ENCODE data around the gene RTN4RL2.

Gene RTN4RL2

DNA sequence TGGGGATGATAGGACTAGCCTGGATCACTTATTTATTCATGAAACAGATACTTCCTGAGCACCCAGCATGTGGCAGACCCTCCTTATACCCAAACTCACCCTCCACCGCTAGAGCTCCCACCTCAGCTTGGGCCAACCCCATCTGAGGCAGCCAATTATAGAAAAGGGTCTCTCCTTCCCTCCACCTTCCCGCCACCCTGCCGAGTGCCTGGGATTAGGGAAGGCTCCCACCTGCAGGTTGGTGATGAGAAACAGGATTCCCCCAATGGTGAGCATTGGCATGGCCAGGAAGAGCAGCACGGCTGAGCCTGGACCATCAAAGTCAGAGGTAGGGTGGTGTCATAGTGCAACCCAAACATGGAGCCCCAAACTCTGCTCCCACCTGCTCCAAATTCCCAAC, 39.3 kb upstream of the RTN4RL2 start:
- no peak for DNase-seq (ENCODE audit: low read depth)
- H3K4me3 ChIP-seq (ENCODE audit: low read length), result no peak overlapping the region
- TF ChIP-seq, protein P1, sequence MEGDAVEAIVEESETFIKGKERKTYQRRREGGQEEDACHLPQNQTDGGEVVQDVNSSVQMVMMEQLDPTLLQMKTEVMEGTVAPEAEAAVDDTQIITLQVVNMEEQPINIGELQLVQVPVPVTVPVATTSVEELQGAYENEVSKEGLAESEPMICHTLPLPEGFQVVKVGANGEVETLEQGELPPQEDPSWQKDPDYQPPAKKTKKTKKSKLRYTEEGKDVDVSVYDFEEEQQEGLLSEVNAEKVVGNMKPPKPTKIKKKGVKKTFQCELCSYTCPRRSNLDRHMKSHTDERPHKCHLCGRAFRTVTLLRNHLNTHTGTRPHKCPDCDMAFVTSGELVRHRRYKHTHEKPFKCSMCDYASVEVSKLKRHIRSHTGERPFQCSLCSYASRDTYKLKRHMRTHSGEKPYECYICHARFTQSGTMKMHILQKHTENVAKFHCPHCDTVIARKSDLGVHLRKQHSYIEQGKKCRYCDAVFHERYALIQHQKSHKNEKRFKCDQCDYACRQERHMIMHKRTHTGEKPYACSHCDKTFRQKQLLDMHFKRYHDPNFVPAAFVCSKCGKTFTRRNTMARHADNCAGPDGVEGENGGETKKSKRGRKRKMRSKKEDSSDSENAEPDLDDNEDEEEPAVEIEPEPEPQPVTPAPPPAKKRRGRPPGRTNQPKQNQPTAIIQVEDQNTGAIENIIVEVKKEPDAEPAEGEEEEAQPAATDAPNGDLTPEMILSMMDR (conservative IDR thresholded peaks at IDR 0.05; ENCODE audit: low read length), result no peak

DNA sequence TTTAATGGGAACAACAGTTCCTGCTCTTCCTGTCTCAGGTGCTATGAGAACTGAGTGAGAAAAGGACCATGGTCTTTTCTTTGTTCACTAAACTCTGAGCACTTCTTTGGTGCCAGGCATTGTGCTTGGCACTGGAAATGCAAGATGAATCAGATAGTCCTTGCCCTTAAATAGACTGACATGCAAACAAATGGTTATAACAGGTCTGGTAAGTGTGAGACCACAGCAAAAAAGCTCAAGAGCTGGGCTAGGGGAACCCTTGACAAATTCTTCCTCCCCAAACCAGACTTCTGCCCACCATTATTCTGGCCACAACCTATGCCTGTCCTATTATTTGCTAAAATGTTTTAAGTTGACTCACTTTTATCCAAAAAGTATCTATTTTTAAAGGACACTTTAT, 38.5 kb upstream of the RTN4RL2 start:
- DNase-seq (ENCODE audit: low read depth), result no peak
- TF ChIP-seq, protein P1 (conservative IDR thresholded peaks at IDR 0.05; ENCODE audit: low read length), result no peak
- H3K4me3 ChIP-seq (ENCODE audit: low read length), result no peak overlapping the region

DNA sequence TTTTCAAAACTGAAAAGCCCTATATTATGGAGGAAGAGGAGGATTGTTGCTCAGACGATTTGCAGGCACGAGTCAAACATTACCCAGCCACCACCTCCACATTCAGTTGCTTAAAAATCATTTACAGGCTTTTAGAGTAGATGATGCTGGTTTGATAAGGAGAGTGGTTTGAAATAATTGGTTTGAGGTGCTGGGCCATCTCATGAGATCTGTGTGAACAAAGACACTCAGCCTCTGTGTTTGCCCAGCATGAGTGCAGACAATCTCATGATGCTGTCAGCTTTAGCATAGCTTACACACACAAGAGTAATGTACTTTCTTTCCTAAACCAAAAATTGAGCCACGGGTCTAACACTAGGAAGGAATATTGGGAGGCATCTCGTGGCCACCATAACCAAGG, 37.7 kb upstream of the RTN4RL2 start:
- DNase-seq (ENCODE audit: low read depth), result no peak
- H3K4me3 ChIP-seq (ENCODE audit: low read length), result no peak overlapping the region
- TF ChIP-seq, protein P1 (conservative IDR thresholded peaks at IDR 0.05; ENCODE audit: low read length), result no peak

DNA sequence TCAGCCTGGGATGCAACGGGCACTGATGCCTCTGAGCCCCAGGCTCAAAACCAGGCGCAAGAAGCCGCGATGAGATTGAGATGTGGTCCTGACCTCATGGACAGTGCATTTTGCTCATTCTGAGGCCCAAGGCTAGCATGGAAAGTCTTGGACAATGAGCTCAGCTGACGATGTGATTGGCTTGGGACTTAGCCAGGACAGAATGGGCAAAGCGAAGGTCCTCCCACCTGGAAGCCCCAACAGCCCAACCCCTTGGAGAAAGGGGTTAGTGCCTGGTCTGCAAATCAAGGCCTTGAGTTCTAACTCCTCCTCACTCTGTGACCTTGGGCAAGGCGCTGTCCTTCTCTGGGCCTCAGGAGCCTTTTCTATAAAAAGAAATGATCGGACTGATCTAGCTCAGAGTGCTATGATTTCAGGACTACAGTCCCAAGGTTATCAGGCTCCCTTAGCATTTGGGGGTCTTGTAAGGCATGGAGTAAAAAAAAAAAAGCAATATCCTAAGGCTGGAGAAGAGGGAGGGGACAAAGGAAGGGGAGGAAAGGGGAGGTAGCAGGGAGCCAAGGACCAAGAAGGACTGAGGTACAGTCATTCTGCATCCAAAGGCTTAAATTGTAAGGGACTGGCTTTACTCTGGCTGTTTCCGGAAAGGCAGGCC, 36.1 kb upstream of the RTN4RL2 start:
- TF ChIP-seq, protein P1 (conservative IDR thresholded peaks at IDR 0.05; ENCODE audit: low read length), result no peak
- DNase-seq (ENCODE audit: low read depth), result no peak
- H3K4me3 ChIP-seq (ENCODE audit: low read length), result no peak overlapping the region

DNA sequence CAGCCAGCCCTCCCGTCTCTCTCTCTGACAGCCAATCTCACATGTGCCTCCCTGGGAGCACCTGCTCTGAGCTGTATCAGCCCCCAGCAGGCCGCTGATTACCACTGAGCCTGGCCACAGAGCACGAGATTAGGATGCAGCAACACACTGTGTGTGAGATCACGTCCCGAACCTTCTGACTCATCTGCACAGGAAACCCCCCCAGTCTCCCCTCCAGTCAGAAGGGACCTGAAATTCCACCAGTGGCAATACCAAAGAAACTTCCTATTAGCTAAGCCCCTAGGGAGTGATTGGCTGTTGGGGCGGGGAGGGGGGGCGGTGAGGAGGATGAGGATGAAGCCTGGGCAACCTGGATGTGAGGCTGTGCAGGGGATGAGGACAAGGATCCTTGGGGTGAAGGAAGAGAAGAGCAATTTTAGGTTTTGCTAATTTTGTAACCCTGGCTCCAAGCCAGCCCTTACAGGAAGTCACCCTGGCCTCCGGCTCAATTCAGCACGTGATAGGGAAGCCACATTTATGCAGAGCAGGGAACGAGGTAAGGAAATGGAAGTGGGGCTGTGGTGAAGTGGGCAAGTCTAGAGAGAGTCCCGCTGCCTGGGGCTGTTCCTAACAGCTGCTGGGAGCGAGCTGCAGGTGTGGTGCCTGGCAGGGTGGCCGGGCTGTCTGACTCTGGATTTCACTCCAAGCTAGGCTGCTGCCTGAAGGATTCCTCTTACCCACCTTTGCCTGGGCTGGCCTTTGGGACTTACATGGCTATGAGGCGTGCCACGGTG, 35.4 kb upstream of the RTN4RL2 start:
- peak; percentile 85 for DNase-seq (ENCODE audit: low read depth)
- TF ChIP-seq, protein P1 (conservative IDR thresholded peaks at IDR 0.05; ENCODE audit: low read length), result no peak
- H3K4me3 ChIP-seq (ENCODE audit: low read length), result no peak overlapping the region

DNA sequence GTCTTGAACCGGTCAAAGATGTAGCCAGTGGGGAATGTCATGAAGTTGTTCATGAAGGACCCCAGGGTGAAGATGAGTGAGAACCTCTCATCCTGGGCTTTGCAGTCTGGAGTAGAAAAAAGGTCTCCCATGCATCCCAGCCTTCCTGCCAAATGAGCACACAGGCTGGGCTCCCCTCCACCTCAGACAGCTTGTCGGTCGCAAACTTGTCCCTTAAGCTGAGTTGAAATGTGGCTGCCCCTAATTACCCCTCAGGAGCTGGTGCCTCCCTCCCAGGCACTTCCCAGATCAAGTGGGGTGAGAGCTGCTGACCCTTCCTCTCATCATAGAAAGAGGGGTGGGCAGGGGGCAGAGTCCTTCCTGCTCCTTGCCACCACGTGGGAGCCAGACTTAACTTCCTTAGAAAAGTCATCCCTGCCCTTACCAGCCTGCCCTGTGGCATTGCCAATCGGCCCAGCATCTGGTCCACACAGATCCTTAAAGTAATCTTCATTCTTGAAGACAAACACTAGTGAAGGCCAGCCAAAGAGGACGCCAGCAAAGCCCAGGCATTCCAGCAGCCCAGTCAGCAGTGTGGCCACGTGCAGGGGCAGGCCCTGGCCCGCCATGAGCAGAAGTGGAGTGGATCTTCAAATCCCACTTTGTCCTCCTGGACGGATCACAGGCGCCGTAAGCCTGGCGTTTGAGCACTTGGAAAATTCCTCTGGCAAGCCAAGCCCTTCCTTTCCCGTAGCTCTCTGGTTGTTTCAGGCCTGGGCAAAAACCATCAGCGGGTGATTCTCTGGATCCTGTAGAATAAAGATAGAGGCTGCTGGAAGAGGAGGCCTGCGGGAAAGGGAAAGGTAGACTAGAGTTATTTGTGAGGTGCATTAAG, 34.5 kb upstream of the RTN4RL2 start:
- TF ChIP-seq, protein P1 (conservative IDR thresholded peaks at IDR 0.05; ENCODE audit: low read length), result no peak
- peak; percentile 81 for DNase-seq (ENCODE audit: low read depth)
- no peak overlapping the region for H3K4me3 ChIP-seq (ENCODE audit: low read length)
